NCI-H2196 (cell line): ENCODE results near the gene WDR18.

Source experiments
- DNase-seq: peaks from one replicate; lab custom pipeline; 2025; ENCODE audit not compliant: unreplicated experiment; lab: John Stamatoyannopoulos, UW

Gene WDR18

GRCh38 chr19:1006711-1007398 lies 22.7 kb downstream of the WDR18 start:
- no peak for DNase-seq

- no peak for DNase-seq
Observed at GRCh38 chr19:1007399-1008251, 23.5 kb downstream of the WDR18 start.

GRCh38 chr19:1008268-1009040 lies 24.3 kb downstream of the WDR18 start:
- DNase-seq = no peak

GRCh38 chr19:1009041-1009980 lies 25.2 kb downstream of the WDR18 start:
- no peak for DNase-seq

GRCh38 chr19:1009981-1010538 lies 25.9 kb downstream of the WDR18 start:
- DNase-seq = no peak

- DNase-seq = no peak
Observed at GRCh38 chr19:1010586-1011510, 26.7 kb downstream of the WDR18 start.

- no peak for DNase-seq
Observed at GRCh38 chr19:1011831-1012333, 27.7 kb downstream of the WDR18 start.

GRCh38 chr19:1012334-1012733 lies 28.2 kb downstream of the WDR18 start:
- DNase-seq = no peak

- no peak for DNase-seq
Observed at GRCh38 chr19:1013218-1013617, 29.1 kb downstream of the WDR18 start.

- DNase-seq = no peak
Observed at GRCh38 chr19:1014161-1015060, 30.3 kb downstream of the WDR18 start.

GRCh38 chr19:1015061-1015781 lies 31.1 kb downstream of the WDR18 start:
- no peak for DNase-seq

GRCh38 chr19:1015782-1016646 lies 31.9 kb downstream of the WDR18 start:
- no peak for DNase-seq

- no peak for DNase-seq
Observed at GRCh38 chr19:1016647-1017114, 32.5 kb downstream of the WDR18 start.

- DNase-seq = no peak
Observed at GRCh38 chr19:1017115-1017905, 33.2 kb downstream of the WDR18 start.

GRCh38 chr19:1017906-1018305 lies 33.8 kb downstream of the WDR18 start:
- DNase-seq = no peak
